ENCODE data around the gene BPIFB6.
"Not testable (repeated sequence)": the region's sequence is repeated elsewhere in the genome, so short reads cannot be mapped to it uniquely, and the experiment has no call there.

BPIFB6 gene

DNA sequence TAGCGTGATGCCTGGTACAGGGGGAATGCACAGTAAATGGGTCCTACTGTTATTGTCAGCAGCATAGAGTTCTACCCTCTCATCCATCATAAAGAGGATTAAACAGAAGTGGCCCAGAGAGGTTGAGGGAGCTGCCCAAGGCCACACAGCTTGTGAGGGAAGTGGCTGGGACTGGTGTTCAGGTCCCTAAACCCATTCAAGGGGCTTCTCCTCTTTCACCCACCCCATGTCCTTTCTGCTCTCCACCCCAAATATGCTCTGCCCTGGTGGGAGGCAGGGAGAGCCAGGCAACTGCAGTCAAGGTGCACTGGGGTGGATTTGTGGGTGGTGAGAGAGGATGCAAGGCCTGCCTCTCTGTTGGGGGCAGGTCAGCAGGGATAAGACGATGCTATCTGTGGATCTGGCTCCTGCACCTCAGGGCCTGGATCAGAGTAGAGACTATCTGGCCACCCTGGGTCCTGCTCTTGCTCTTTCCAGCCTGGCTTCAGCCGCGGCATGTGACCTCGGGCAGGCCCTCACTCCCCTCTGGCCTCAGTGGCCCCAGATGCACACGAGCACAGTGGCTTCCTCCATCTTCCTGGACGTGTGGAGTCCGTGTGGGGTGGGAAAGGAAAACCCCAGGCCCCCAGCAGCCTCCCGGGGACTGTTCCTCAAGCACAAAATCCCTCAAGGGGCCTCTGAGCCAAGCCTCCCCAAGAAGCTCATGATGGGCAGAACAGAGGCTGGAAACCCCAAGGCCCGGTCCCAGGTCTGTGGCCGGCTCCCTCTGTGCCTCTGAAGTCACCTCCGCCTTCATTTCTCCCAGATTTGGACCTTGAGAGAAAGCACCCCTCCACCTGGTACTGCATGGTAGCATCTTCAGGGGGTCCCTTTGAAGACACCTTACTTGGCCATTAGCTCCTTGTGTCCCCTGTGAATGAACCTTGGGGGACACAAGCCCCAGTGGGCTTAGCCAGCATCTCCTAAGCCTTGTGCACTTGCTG lies 3.4 kb upstream of the BPIFB6 start:
- no peaks in the 10 kb centered on the region for H3K27me3 Mint-ChIP-seq
- DNase-seq = no peak
- peaks cover under 1% of the 10 kb centered on the region for H3K9me3 Mint-ChIP-seq
- no peaks in the 10 kb centered on the region for H3K36me3 Mint-ChIP-seq (ENCODE audit: low read depth)
- H3K4me3 Mint-ChIP-seq = no peak overlapping the region
- H3K27ac Mint-ChIP-seq = no peak overlapping the region
- no peaks in the 10 kb centered on the region for H3K4me1 Mint-ChIP-seq (ENCODE audit: low read depth)

DNA sequence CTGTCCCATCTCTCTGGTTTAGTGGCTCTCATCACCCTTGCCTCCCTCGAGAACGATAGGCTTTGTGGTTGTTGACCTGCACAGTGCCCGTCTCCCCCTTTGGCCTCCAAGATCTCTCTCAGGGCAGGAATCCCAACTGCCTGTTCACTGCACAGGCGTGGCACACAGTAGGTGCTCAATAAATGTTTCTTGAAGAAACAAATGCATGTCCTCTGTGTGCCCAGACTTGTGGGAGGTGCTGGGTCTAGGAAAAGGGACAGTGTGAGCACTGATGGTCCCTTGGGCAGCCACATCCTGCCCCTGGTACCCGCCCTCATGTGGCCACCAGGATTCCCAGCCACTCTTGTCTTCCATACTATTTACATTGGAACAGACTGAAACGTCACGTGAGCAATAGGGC lies 2.6 kb upstream of the BPIFB6 start:
- DNase-seq = no peak
- H3K9me3 Mint-ChIP-seq = peaks cover 5% of the 10 kb centered on the region
- no peak overlapping the region for H3K27ac Mint-ChIP-seq
- H3K4me3 Mint-ChIP-seq = no peak overlapping the region
- no peaks in the 10 kb centered on the region for H3K36me3 Mint-ChIP-seq (ENCODE audit: low read depth)
- no peaks in the 10 kb centered on the region for H3K4me1 Mint-ChIP-seq (ENCODE audit: low read depth)
- no peaks in the 10 kb centered on the region for H3K27me3 Mint-ChIP-seq

DNA sequence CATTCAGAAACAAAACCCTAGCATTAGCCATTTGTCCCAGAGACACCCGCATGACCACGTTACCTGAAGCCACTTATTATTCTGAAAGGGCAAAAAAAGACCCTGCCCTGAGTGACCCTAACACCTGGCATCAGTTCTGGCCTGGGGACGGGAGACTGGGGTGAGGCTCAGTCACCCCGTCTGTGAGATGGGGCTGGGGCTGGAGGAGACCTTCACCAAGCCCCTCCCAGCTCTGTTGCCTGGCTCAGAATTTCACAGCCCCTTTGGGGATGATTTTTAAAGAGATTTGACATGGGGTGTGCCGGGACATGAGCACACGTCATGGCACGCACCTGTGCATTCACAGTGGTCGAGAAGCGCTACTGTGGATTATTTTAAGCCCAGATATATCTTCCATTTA lies 1.4 kb upstream of the BPIFB6 start:
- Mint-ChIP-seq H3K27ac (no peak overlapping the region), H3K4me1 (ENCODE audit: low read depth) (no peaks in the 10 kb centered on the region), H3K36me3 (ENCODE audit: low read depth) (no peaks in the 10 kb centered on the region), H3K4me3 (no peak overlapping the region), H3K27me3 (no peaks in the 10 kb centered on the region), H3K9me3 (peaks cover 5% of the 10 kb centered on the region)
- DNase-seq = no peak

DNA sequence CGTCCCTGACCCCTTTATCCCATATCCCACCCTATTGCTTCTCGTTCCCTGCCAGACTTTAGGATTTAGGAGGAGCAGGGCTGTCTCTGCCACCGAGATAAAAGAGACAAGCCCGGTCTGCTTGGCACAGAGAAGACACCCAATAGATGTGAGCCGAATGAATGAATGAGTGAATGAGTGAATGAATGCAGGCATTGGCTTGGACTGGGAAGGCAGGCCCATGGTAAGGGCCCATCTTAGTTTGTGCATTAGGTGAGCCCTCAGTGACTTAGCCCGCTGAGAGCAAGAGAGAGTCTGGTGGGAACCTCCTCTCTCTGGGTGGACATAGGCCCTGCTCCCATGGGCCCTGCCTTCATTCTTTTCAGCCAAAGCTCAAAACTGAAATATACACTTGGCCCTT lies 879 bp upstream of the BPIFB6 start:
- no peak overlapping the region for H3K4me3 Mint-ChIP-seq
- H3K36me3 Mint-ChIP-seq (ENCODE audit: low read depth) = no peaks in the 10 kb centered on the region
- no peak overlapping the region for H3K27ac Mint-ChIP-seq
- H3K27me3 Mint-ChIP-seq = no peaks in the 10 kb centered on the region
- peaks cover 5% of the 10 kb centered on the region for H3K9me3 Mint-ChIP-seq
- DNase-seq = no peak
- no peaks in the 10 kb centered on the region for H3K4me1 Mint-ChIP-seq (ENCODE audit: low read depth)

DNA sequence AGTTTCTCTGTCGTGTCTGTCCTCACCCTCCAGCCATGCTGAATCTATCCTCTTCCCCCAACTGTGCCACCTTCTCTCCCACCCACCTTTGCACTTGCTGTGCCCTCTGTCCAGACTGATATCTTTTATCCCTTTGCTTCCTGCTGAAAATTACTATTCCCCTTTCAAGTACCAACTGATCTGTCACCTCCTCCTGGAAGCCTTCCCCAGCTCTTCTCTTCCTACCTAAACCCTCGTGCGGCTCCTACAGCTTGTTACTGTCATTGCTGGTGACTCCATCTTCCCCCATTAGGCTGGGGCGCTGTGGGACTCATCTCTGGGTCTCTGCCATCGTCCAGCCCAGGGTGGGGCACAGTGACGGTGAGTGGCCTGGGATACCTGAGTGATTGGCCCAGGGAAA lies 1.1 kb downstream of the BPIFB6 start:
- H3K4me3 Mint-ChIP-seq = no peak overlapping the region
- no peak for DNase-seq
- H3K4me1 Mint-ChIP-seq (ENCODE audit: low read depth) = no peaks in the 10 kb centered on the region
- H3K27me3 Mint-ChIP-seq = no peaks in the 10 kb centered on the region
- no peaks in the 10 kb centered on the region for H3K36me3 Mint-ChIP-seq (ENCODE audit: low read depth)
- no peak overlapping the region for H3K27ac Mint-ChIP-seq
- H3K9me3 Mint-ChIP-seq = peaks cover 5% of the 10 kb centered on the region

DNA sequence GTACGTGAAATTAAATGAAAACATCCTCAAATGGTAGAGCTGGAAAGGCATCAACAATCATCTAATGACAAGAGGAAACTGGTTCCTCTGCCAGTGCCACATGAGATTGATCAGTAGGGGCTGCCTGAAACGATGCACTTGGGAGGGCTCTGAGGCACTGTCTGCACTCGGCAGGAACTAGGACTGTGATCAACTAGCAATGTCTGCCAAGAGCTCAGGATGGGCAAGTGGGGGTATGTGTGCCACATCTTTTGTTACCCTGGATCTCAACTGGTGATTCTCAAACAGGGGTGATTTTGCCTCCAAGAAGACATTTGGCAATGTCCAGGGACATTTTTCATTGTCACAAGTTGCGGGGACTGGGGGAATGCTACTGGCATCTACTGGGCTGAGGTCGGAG lies 1.9 kb downstream of the BPIFB6 start:
- H3K4me3 Mint-ChIP-seq = no peak overlapping the region
- DNase-seq = no peak
- H3K9me3 Mint-ChIP-seq = peaks cover 5% of the 10 kb centered on the region
- no peaks in the 10 kb centered on the region for H3K4me1 Mint-ChIP-seq (ENCODE audit: low read depth)
- H3K36me3 Mint-ChIP-seq (ENCODE audit: low read depth) = no peaks in the 10 kb centered on the region
- H3K27me3 Mint-ChIP-seq = no peaks in the 10 kb centered on the region
- H3K27ac Mint-ChIP-seq = no peak overlapping the region

DNA sequence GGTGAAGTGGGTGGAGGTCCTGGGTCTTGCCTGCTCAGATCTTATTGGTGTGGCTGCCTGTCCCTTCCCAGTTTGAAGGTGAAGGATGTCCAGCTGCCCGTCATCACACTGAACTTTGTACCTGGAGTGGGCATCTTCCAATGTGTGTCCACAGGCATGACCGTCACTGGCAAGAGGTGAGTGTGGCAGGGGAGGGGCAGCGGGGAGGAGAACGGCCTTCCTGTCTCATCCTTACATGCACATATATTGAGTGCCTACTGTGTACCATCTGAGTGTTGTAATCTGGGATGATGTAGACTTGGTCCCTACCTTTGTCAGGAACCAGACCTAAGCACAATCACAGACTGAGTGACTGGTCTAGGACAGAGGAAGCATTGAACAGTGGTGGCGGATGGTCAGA lies 2.7 kb downstream of the BPIFB6 start:
- no peak for DNase-seq
- no peaks in the 10 kb centered on the region for H3K36me3 Mint-ChIP-seq (ENCODE audit: low read depth)
- no peak overlapping the region for H3K27ac Mint-ChIP-seq
- H3K27me3 Mint-ChIP-seq = no peaks in the 10 kb centered on the region
- no peak overlapping the region for H3K4me3 Mint-ChIP-seq
- no peaks in the 10 kb centered on the region for H3K4me1 Mint-ChIP-seq (ENCODE audit: low read depth)
- peaks cover 5% of the 10 kb centered on the region for H3K9me3 Mint-ChIP-seq

DNA sequence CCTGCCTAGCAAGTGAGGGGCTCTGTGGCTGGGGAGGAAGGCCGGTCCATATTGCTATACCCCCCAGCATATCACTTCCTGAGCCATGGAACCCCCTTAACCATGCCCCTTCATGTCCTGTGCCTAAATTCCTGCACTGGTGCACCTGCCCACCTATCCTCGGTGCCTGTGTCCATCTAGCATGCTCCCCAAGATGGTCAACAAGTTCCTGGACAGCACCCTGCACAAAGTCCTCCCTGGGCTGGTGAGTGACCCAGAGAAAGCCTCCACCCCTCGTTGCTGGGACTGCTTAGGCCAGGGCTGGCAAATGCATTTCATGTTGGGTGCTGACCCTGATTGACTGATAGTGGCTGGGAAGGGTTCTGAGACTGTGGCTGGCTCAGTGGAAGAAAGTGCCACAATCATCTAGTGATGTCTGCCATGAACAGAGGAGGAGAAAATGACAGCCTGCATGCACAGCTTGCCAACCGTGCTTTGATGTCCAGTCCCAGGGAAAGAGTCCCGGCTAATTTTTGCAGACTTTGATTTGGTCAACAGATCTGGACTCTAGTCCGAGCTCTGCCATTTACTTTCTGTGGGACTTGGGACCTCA lies 3.5 kb downstream of the BPIFB6 start:
- H3K4me3 Mint-ChIP-seq = no peak overlapping the region
- H3K27ac Mint-ChIP-seq = no peak overlapping the region
- DNase-seq = no peak
- no peaks in the 10 kb centered on the region for H3K4me1 Mint-ChIP-seq (ENCODE audit: low read depth)
- H3K27me3 Mint-ChIP-seq = no peaks in the 10 kb centered on the region
- H3K9me3 Mint-ChIP-seq = peaks cover 5% of the 10 kb centered on the region
- H3K36me3 Mint-ChIP-seq (ENCODE audit: low read depth) = no peaks in the 10 kb centered on the region

DNA sequence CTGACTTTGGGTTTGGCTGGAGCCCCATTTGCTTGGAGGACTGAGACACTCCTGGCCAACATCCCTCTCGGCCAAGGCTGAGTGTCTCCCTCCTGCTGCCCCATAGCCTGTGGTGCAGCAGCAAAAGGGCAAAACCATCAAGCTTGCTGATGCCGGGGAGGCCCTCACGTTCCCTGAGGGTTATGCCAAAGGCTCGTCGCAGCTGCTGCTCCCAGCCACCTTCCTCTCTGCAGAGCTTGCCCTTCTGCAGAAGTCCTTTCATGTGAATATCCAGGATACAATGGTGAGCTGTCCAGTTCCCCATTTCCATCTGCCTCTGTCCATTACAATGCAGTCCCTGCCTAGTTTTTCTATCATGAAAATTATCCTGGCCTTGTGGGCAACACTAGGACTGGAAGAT lies 6.0 kb downstream of the BPIFB6 start:
- no peak for DNase-seq
- no peaks in the 10 kb centered on the region for H3K4me1 Mint-ChIP-seq (ENCODE audit: low read depth)
- no peaks in the 10 kb centered on the region for H3K36me3 Mint-ChIP-seq (ENCODE audit: low read depth)
- H3K4me3 Mint-ChIP-seq = no peak overlapping the region
- H3K27me3 Mint-ChIP-seq = no peaks in the 10 kb centered on the region
- H3K9me3 Mint-ChIP-seq = peaks cover 5% of the 10 kb centered on the region
- H3K27ac Mint-ChIP-seq = no peak overlapping the region

DNA sequence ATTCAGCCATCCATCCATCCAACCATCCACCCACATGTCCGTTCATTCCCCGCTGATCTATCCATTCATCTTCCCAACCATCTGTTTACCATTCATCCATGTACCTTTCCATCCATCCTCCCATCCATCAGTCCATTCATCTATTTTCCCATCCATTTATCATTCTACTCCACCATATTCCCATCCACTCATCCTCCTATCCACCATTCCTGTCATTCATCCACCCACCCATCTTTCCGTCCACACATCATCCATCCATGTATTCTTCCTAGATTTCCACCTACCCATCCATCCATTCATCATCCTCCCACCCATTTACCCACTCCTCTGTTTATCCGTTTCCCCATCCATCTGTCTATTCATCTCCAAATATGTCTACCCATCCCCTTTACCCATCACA lies 6.8 kb downstream of the BPIFB6 start:
- H3K36me3 Mint-ChIP-seq (ENCODE audit: low read depth) = no peaks in the 10 kb centered on the region
- DNase-seq = no peak
- H3K4me1 Mint-ChIP-seq (ENCODE audit: low read depth) = no peaks in the 10 kb centered on the region
- H3K9me3 Mint-ChIP-seq = peaks cover 3% of the 10 kb centered on the region
- H3K27me3 Mint-ChIP-seq = no peaks in the 10 kb centered on the region
- no peak overlapping the region for H3K27ac Mint-ChIP-seq
- no peak overlapping the region for H3K4me3 Mint-ChIP-seq

DNA sequence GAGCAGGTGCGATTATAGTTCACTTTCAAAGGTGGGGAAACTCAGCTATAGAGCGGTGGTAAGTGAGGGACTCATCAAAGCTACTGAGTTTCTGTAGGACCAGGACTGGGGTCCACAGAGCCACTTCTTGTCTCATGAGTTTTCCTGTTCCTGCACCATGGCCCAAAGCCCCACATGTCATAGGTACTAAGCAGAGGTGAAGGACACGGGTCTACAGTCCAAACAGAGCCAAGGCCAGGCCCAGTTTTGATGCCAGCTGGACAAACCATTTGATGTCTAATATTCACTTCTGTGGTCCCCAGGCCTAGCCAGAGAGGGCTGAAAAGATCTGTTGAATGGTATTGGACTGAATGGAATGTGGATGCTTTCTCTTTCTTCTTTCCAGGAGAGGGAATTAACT lies 11.0 kb downstream of the BPIFB6 start:
- H3K4me3 Mint-ChIP-seq = no peak overlapping the region
- no peak overlapping the region for H3K27ac Mint-ChIP-seq
- H3K27me3 Mint-ChIP-seq = no peaks in the 10 kb centered on the region
- peaks cover 2% of the 10 kb centered on the region for H3K36me3 Mint-ChIP-seq (ENCODE audit: low read depth)
- H3K4me1 Mint-ChIP-seq (ENCODE audit: low read depth) = no peaks in the 10 kb centered on the region
- H3K9me3 Mint-ChIP-seq = peaks cover 18% of the 10 kb centered on the region
- no peak for DNase-seq

DNA sequence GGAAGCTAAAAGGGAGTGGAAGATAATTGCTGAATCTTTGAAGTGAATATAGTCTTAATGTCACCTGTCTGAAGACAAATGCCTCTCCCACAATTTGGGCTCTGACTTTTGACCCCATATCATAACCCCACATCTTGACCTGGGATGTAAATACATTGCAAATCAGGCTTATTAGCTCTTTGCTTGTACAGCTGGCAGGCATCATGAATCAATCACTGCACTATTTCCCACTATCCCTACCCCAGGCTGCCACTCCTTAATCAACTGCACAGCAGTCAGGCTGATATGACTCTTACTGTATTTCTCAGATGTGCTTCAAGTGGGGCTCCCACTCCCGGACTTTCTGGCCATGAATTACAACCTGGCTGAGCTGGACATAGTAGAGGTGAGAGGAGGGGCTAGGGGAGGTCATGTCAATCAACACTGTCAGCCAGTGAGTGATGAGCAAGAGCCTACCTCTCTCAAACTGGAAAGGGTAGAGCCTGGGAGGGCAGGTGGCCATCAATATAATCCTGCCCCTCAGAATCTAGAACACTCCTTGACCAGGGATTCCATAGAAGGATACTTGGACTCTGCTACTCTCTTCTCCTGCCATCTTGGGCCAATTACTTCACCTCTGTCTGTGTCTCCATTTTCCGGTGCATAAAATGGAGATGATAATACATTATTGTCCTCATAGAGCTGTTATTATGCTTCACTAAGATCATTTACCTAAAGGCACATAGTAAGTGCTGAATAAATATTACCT lies 11.7 kb downstream of the BPIFB6 start:
- H3K4me1 Mint-ChIP-seq (ENCODE audit: low read depth) = no peaks in the 10 kb centered on the region
- peaks cover 18% of the 10 kb centered on the region for H3K9me3 Mint-ChIP-seq
- no peak overlapping the region for H3K4me3 Mint-ChIP-seq
- H3K27ac Mint-ChIP-seq = no peak overlapping the region
- DNase-seq = no peak
- no peaks in the 10 kb centered on the region for H3K27me3 Mint-ChIP-seq
- H3K36me3 Mint-ChIP-seq (ENCODE audit: low read depth) = peaks cover 2% of the 10 kb centered on the region

DNA sequence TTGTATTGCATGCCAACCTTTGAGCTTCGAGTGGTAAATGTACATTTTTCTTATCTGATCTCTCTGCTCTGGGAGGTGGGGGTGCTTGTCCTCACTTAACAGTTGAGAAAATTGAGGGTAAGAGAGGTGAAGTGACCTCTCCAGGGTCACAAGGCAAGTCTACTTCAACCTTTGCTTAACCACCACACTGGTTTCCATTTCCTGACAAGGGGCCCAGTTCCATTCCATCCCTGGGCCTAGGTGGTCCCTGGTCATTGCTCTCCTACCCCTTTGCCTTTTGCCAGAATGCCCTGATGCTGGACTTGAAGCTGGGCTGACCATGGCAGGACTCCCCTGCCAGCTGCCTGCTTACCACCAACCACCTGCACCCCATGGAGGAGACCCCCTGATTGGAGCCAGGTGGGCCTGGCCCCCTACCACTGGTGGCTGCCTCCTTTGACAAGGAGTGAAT lies 12.3 kb downstream of the BPIFB6 start:
- Mint-ChIP-seq H3K4me1 (ENCODE audit: low read depth) (no peaks in the 10 kb centered on the region), H3K9me3 (peaks cover 18% of the 10 kb centered on the region), H3K36me3 (ENCODE audit: low read depth) (peaks cover 2% of the 10 kb centered on the region), H3K27me3 (no peaks in the 10 kb centered on the region), H3K27ac (no peak overlapping the region), H3K4me3 (no peak overlapping the region)
- DNase-seq = no peak

DNA sequence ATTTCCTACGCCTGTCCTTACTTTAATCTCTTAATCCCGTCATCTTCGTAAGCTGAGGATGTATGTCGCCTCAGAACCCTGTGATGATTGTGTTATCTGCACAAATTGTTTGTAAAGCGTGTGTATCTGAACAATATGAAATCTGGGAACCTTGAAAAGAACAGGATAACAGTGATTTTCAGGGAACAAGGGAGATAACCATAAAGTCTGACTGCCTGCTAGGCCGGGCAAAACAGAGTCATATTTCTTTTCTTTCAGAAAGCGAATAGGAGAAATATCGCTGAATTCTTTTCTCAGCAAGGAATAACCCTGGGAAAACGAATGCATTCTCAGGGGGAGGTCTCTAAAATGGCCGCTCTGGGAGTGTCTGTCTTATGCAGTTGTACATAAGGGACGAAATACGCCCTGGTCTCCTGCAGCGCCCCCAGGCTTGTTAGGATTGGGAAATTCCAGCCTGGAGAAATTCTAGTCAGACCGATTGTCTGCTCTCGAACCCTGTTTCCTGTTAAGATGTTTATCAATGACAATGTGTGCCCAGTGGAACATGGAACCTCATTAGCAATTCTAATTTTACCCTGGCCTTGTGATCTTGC lies 13.8 kb downstream of the BPIFB6 start:
- DNase-seq; H3K27me3 Mint-ChIP-seq; H3K27ac Mint-ChIP-seq; H3K4me3 Mint-ChIP-seq; H3K36me3 Mint-ChIP-seq (ENCODE audit: low read depth); H3K4me1 Mint-ChIP-seq (ENCODE audit: low read depth): not testable (repeated sequence)
- H3K9me3 Mint-ChIP-seq = peaks cover 18% of the 10 kb centered on the region
